Heart left ventricle (tissue), 16 donors: ENCODE results near the gene EPHB1. TPM values are rescaled to one million over a fixed set of nuclear protein-coding genes. Genes with fewer than 3 reads are reported as not detected.

Experiments used
- ATAC-seq, 4 donors: fragments of 200-7000 bp; cut with Tn5 transposase; one replicate each; pipeline ENCODE4 v1.9.1; 2020 to 2022; ENCODE audit warnings: moderate library complexity in 4 of 4, mild to moderate bottlenecking in 3 of 4, moderate number of reproducible peaks in 1 of 4
- DNase-seq, 5 donors: peaks; one replicate each; pipeline ENCODE4 v3.0.0-alpha.2; 2020
- H3K27ac ChIP-seq, 12 donors: fragments of 200-600 bp; sonication (generic) in 4 of 12; one replicate each; pipeline versions ENCODE4 v1.5.0 to v1.8.0; 2016 to 2022; ENCODE audit warnings: mild to moderate bottlenecking in 2 of 12
- H3K27me3 ChIP-seq, 9 donors: fragments of 200-600 bp; sonication (generic) in 2 of 9; one replicate each; pipeline versions ENCODE4 v1.5.1 to v1.8.0; 2016 to 2022; ENCODE audit warnings: mild to moderate bottlenecking in 3 of 9
- H3K36me3 ChIP-seq, 9 donors: fragments of 200-600 bp; sonication (generic) in 2 of 9; one replicate each; pipeline versions ENCODE4 v1.5.0 to v1.8.0; 2018 to 2022; ENCODE audit warnings: mild to moderate bottlenecking in 2 of 9
- H3K4me1 ChIP-seq, 12 donors: fragments of 200-600 bp; sonication (generic) in 4 of 12; one replicate each; pipeline versions ENCODE4 v1.5.0 to v1.8.0; 2016 to 2022; ENCODE audit warnings: mild to moderate bottlenecking in 3 of 12
- H3K4me3 ChIP-seq, 12 donors: fragments of 200-600 bp; sonication (generic) in 4 of 12; one replicate each; pipeline versions ENCODE4 v1.5.0 to v1.8.0; 2017 to 2022; ENCODE audit warnings: mild to moderate bottlenecking in 9 of 12, moderate library complexity in 4 of 12
- H3K9me3 ChIP-seq, 12 donors: fragments of 200-600 bp; sonication (generic) in 4 of 12; one replicate each; pipeline versions ENCODE4 v1.5.0 to v1.8.0; 2016 to 2022; ENCODE audit warnings: mild to moderate bottlenecking in 1 of 12
- POLR2A ChIP-seq, 2 donors: fragments of 450-650 bp; IDR thresholded peaks; one replicate each; pipeline ENCODE4 v1.6.1; 2017; ENCODE audit warnings: antibody characterized with exemption in 2 of 2, mild to moderate bottlenecking in 2 of 2, moderate library complexity in 2 of 2
- WGBS, 4 donors: extraction: QIAGEN DNeasy Blood & Tissue Kit in 2 of 4; methylation state at CpG; one replicate each; pipeline versions ENCODE4 v1.1.5 to v1.1.7; 2013 to 2018; 5-methylcytosine and 5-hydroxymethylcytosine counted together
- intact Hi-C, 10 donors: fragments of 100-400 bp; cut with DNase I; formaldehyde crosslinking; loops; one replicate each; pipeline versions ENCODE4 v1.11.1 to v1.14.2; 2022
- polyA plus RNA-seq, 2 donors: library from polyadenylated mRNA; stranded (reverse); fragments of 200-250 nt; gene quantifications; one replicate each; pipeline ENCODE4 v1.2.3, GENCODE V29; 2013
- total RNA-seq, 9 donors: library from RNA; depleted of rRNA in 2 of 9; stranded (reverse); fragments of >200 nt in 2 of 9; fragmentation: NEBNext Ultra II Directional in 3 of 9; extraction: Animal tissue kit (Norgen Biotek cat#: 25700) in 3 of 9; gene quantifications; one replicate each; pipeline versions ENCODE4 v1.1.0 to v1.2.4, GENCODE V29; 2016 to 2023
- TF ChIP-seq, protein P1 (sequence below), 12 donors: fragments of 200-600 bp; sonication (generic) in 4 of 12; IDR thresholded peaks; one replicate each; pipeline versions ENCODE4 v1.5.0 to v1.8.0; 2018 to 2022; ENCODE audit warnings: antibody characterized with exemption in 12 of 12, mild to moderate bottlenecking in 5 of 12
- donor health status: ischemic (EF 13 %, LVEDD 7.1; RV severe dilation, severe dysfunction).
- donor health status: healthy with polysubstance abuse.
- donor health status: DM: no; HTN: yes; CAD: no.
- donor health status: DM: no; HTN: no; CAD: no.
- donor health status: ischemic (EF 25% LVEDD 6.9; RV normal size, moderate dysfunction).
- donor health status: ischemic (EF 25% LVEDD 5.7; RV mildly dilated, moderate dysfunction).
- donor health status: healthy.
- donor health status: DM: yes; HTN: yes; CAD: no.
- donor health status: ischemic (EF 35%, LVEDD 5.7; RV mildly dilated, moderate dysfunction).
- donor health status: nonischemic (EF 11% LVEDD 7.7; RV severe dilation, severe dysfunction).
- donor health status: DM: yes; HTN: yes; CAD: no.
- donor health status: PGD.
- donor health status: ischemic (EF 29% LVEDD 5.4; RV normal size, mild dysfunction).
- donor health status: nonischemic (EF 23%, LVEDD 6.1; RV moderate dilation, normal function).

EPHB1 gene
- total and polyA plus RNA-seq, 11 donors, result 0.31 to 2.2 (median 1.1) TPM

DNA sequence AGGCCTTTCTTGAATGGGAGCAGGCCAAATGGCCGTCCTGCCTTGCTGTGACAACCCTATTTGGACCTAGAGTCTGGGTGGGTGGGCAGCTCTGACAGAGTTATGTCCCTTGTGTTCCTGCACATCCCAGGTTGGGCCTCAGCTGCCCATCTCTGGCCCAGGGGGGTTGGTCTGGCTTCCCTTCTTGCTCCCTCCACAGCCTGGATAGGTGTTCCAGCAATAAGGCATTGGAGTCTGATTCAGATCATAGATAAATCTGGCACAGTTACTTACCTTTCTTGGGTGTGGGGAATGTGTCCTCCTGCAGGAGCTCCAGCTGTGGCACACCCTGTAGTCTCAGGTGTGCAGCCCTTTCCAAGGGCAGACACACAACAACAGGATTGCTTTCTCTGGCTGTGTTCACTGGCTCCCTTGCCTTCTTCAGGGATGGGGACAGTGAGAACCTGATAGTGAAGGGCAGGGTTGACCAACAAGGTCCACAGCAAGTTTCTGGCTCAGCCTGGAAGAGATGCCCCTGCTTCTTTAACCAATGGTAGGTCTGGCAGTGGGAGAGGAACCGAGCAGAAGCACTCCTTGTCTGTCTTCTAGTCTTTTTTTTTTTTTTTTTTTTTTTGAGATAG is 177.9 kb downstream of the EPHB1 start:
- Histone ChIP-seq H3K27me3 (no peaks in the 10 kb centered on the region), H3K27ac (no peak overlapping the region), H3K4me3 (no peak overlapping the region), H3K4me1 (no peaks in the 10 kb centered on the region), H3K9me3 (peaks cover 0 to 4% (median 0%) of the 10 kb centered on the region in 12 donors), H3K36me3 (no peaks in the 10 kb centered on the region)
- ATAC-seq (no peak), DNase-seq (no peak)
- WGBS, 4 donors, result 59 to 92% (median 85%) methylated on average over 2 of the region's 2 CpGs
- intact Hi-C loops, result no loop called here
- no peak for TF ChIP-seq POLR2A (IDR thresholded peaks at IDR 0.05)
- TF ChIP-seq, protein P1, sequence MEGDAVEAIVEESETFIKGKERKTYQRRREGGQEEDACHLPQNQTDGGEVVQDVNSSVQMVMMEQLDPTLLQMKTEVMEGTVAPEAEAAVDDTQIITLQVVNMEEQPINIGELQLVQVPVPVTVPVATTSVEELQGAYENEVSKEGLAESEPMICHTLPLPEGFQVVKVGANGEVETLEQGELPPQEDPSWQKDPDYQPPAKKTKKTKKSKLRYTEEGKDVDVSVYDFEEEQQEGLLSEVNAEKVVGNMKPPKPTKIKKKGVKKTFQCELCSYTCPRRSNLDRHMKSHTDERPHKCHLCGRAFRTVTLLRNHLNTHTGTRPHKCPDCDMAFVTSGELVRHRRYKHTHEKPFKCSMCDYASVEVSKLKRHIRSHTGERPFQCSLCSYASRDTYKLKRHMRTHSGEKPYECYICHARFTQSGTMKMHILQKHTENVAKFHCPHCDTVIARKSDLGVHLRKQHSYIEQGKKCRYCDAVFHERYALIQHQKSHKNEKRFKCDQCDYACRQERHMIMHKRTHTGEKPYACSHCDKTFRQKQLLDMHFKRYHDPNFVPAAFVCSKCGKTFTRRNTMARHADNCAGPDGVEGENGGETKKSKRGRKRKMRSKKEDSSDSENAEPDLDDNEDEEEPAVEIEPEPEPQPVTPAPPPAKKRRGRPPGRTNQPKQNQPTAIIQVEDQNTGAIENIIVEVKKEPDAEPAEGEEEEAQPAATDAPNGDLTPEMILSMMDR (IDR thresholded peaks at IDR 0.05), result no peak

GRCh38 chr3:134974624-134975023 is 179.6 kb downstream of the EPHB1 start:
- H3K4me3 ChIP-seq, result no peak overlapping the region
- intact Hi-C loops, result no loop called here
- H3K27ac ChIP-seq, result no peak overlapping the region
- H3K36me3 ChIP-seq, result no peaks in the 10 kb centered on the region
- no peak for DNase-seq
- TF ChIP-seq, protein P1 (IDR thresholded peaks at IDR 0.05), result no peak
- no peak for TF ChIP-seq POLR2A (IDR thresholded peaks at IDR 0.05)
- H3K9me3 ChIP-seq, result no peaks in the 10 kb centered on the region
- H3K27me3 ChIP-seq, result no peaks in the 10 kb centered on the region
- no peaks in the 10 kb centered on the region for H3K4me1 ChIP-seq
- no peak for ATAC-seq
- 23 to 36% (median 32%) methylated on average over 3 of the region's 3 CpGs for WGBS, 4 donors

DNA sequence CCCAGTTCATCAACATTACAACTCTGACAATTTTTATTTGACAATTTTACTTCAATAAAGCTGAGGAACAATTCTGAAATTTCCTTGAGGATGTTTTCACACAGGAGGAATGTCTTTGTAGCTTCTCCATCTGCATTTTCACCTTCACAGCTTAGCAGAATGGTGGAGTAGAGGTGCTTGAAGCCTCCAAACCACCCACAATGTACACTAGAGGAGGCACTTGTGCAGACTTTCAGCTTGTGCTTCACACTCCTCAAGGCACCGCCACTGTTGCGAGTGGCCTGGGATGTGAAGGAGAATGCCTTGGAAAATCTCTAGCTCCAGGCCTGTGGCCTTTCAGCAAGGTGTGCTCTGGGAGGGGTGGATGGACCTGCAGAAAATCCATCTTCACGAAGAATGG is 181.9 kb downstream of the EPHB1 start:
- Histone ChIP-seq H3K36me3 (no peaks in the 10 kb centered on the region), H3K9me3 (peaks cover 0 to 3% (median 0%) of the 10 kb centered on the region in 12 donors), H3K27ac (no peak overlapping the region), H3K27me3 (no peaks in the 10 kb centered on the region), H3K4me3 (no peak overlapping the region), H3K4me1 (no peaks in the 10 kb centered on the region)
- intact Hi-C loops, result no loop called here
- WGBS, 4 donors, result 87 to 90% (median 87%) methylated on average over 3 of the region's 3 CpGs
- ATAC-seq, result no peak
- TF ChIP-seq, protein P1 (IDR thresholded peaks at IDR 0.05), result no peak
- TF ChIP-seq POLR2A (IDR thresholded peaks at IDR 0.05), result no peak
- no peak for DNase-seq

DNA sequence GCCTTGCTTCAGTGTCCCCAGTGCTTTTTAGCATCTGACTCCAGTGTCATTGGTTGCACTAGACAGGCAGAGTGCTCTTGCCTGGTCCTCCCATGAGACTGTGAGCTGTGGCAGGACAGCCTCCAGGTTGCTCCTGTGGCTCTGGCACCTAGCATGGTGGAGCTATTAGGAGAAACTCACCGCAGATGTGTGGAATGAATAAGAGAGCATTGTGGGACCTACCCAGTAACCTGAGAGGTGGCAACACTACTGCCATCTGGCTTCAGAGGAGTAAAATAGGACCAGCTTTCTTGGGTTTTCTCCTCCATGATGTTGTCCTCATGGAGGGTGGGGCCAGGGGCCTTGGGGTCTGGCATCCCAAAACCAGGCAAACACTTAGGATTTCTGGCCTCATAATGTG is 183.6 kb downstream of the EPHB1 start:
- no peak for TF ChIP-seq POLR2A (IDR thresholded peaks at IDR 0.05)
- TF ChIP-seq, protein P1 (IDR thresholded peaks at IDR 0.05), result no peak
- ATAC-seq, result no peak
- intact Hi-C loops, result no loop called here
- no peak for DNase-seq
- H3K4me1 ChIP-seq, result no peaks in the 10 kb centered on the region
- no peaks in the 10 kb centered on the region for H3K36me3 ChIP-seq
- H3K27ac ChIP-seq, result no peak overlapping the region
- H3K9me3 ChIP-seq, result peaks cover 0 to 3% (median 0%) of the 10 kb centered on the region in 12 donors
- H3K4me3 ChIP-seq, result no peak overlapping the region
- no peaks in the 10 kb centered on the region for H3K27me3 ChIP-seq
- 38 to 100% (median 84%) methylated on average over 1 of the region's 1 CpG for WGBS, 4 donors
